Peyer's patch (tissue), 4 donors: ENCODE data around the gene NLRP6. TPM values are rescaled to one million over a fixed set of nuclear protein-coding genes. Genes with fewer than 3 reads are reported as not detected.
"Not testable (repeated sequence)": the region's sequence is repeated elsewhere in the genome, so short reads cannot be mapped to it uniquely, and the experiment has no call there.

Source experiments
- DNase-seq, 3 donors: peaks; one replicate each; pipeline ENCODE4 v3.0.0-alpha.2; 2017 to 2019
- H3K27ac ChIP-seq, 4 donors: fragments of 200-600 bp; sonication (generic); one replicate each; pipeline ENCODE4 v1.5.1; 2016 to 2019
- H3K27me3 ChIP-seq, 2 donors: fragments of 200-600 bp; sonication (generic); one replicate each; pipeline ENCODE4 v1.5.1; 2019
- H3K36me3 ChIP-seq, 3 donors: fragments of 200-600 bp; sonication (generic); one replicate each; pipeline ENCODE4 v1.5.1; 2016 to 2019
- H3K4me1 ChIP-seq, 4 donors: fragments of 200-600 bp; sonication (generic); one replicate each; pipeline ENCODE4 v1.5.1; 2016 to 2019
- H3K4me3 ChIP-seq, 4 donors: fragments of 200-600 bp; sonication (generic); 1 replicate in 3 of 4; 2 replicates in 1 of 4; pipeline ENCODE4 v1.5.1; 2016 to 2019; ENCODE audit warnings: mild to moderate bottlenecking in 1 of 4
- H3K9me3 ChIP-seq, 4 donors: fragments of 200-600 bp; sonication (generic); one replicate each; pipeline ENCODE4 v1.5.1; 2016 to 2019; ENCODE audit warnings: mild to moderate bottlenecking in 1 of 4
- POLR2A ChIP-seq, 2 donors: fragments of 450-650 bp; IDR thresholded peaks; one replicate each; pipeline ENCODE4 v1.5.1; 2017; ENCODE audit warnings: antibody characterized with exemption in 2 of 2, mild to moderate bottlenecking in 2 of 2, moderate library complexity in 2 of 2
- total RNA-seq, 4 donors: library from RNA; depleted of rRNA; stranded (reverse); fragments of >200 nt; gene quantifications; one replicate each; pipeline ENCODE4 v1.1.0, GENCODE V29; 2016
- TF ChIP-seq, protein P1 (sequence below), 6 experiments: fragments of 450-650 bp in 4 of 6; fragments of 200-600 bp in 2 of 6; sonication (generic) in 1 of 6; IDR thresholded peaks; one replicate each; pipeline ENCODE4 v1.5.1; 2017 to 2019; ENCODE audit warnings: antibody characterized with exemption in 6 of 6, mild to moderate bottlenecking in 3 of 6, moderate library complexity in 1 of 6

The NLRP6 gene
- total RNA-seq, 4 donors from 2014 or later, result 109 to 687 (median 492) TPM

DNA sequence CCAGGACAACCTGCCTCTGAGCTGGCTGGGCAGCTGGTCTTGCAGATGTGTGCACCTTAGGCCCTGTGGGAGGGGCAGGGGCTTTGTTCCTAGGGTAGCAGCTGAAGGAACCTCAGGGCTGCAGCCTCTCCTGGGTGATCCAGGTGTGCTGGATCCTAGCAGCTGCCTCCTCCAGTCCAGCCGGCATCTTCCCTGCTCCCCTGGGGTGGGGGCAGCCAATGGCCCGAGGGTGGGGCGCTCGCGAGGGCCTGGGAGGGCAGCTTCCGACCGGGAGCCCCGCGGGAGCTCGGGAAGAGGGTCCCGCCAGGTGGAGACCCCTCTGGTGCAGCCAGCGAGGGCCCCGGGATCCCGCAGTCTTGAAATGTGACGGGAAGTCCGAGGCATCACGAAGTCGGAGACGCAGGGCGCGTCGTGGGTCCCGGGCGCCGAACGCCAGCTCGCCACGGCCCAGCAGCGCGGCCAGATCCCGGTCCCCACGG, 37.3 kb downstream of the NLRP6 start:
- H3K27me3 ChIP-seq, result no peaks in the 10 kb centered on the region
- TF ChIP-seq, protein P1, sequence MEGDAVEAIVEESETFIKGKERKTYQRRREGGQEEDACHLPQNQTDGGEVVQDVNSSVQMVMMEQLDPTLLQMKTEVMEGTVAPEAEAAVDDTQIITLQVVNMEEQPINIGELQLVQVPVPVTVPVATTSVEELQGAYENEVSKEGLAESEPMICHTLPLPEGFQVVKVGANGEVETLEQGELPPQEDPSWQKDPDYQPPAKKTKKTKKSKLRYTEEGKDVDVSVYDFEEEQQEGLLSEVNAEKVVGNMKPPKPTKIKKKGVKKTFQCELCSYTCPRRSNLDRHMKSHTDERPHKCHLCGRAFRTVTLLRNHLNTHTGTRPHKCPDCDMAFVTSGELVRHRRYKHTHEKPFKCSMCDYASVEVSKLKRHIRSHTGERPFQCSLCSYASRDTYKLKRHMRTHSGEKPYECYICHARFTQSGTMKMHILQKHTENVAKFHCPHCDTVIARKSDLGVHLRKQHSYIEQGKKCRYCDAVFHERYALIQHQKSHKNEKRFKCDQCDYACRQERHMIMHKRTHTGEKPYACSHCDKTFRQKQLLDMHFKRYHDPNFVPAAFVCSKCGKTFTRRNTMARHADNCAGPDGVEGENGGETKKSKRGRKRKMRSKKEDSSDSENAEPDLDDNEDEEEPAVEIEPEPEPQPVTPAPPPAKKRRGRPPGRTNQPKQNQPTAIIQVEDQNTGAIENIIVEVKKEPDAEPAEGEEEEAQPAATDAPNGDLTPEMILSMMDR (IDR thresholded peaks at IDR 0.05), result no peak
- no peak for TF ChIP-seq POLR2A (IDR thresholded peaks at IDR 0.05)
- no peaks in the 10 kb centered on the region for H3K36me3 ChIP-seq
- peak in 1 of 3 donors; percentile 48 for DNase-seq
- peak overlapping the region; percentile 43 to 66 (median 54) for H3K4me3 ChIP-seq
- no peaks in the 10 kb centered on the region for H3K9me3 ChIP-seq
- H3K4me1 ChIP-seq, result peaks cover 0 to 49% (median 20%) of the 10 kb centered on the region in 4 donors
- peak overlapping the region; percentile 83 to 94 (median 90) for H3K27ac ChIP-seq

DNA sequence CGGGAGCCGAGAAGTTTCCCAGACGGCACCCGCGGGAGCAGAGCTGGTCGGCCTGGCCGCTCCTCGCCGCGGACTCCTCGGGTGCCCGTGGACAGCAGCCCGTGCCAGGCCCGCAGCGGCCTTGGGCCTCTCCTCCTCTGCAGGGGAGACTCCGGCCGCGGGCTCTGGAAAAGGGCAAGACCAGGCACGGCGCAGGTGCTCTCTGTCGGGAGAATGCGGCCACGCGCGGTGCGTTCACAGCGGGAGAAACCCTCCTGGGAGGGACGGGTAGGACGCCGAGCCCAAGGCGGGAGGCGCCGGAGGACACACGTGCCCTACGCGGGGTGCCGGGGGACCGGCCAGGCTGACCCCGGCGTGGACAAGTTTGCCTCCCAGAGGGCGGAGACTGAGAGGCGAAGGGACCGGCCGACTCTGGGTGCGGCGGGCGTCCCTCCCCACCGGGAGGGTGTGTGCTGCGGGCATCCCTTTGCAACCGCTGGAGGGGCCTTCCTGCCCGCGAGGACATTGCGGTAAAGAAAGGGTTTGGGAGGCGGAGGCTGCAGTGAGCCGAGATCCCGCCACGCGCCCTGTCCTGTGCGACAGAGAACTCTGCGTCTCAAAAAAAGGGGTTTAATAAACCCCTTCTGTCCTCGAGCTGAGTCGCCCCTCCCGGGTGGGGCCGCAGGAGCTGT, 38.0 kb downstream of the NLRP6 start:
- peak in 2 of 3 donors; percentile 68 to 70 for DNase-seq
- H3K4me3 ChIP-seq, result peak overlapping the region; percentile 43 to 66 (median 54)
- no peaks in the 10 kb centered on the region for H3K36me3 ChIP-seq
- H3K4me1 ChIP-seq, result peaks cover 0 to 49% (median 20%) of the 10 kb centered on the region in 4 donors
- no peaks in the 10 kb centered on the region for H3K9me3 ChIP-seq
- no peak for TF ChIP-seq POLR2A (IDR thresholded peaks at IDR 0.05)
- TF ChIP-seq, protein P1 (IDR thresholded peaks at IDR 0.05), result no peak
- no peaks in the 10 kb centered on the region for H3K27me3 ChIP-seq
- H3K27ac ChIP-seq, result peak overlapping the region; percentile 83 to 94 (median 90)

DNA sequence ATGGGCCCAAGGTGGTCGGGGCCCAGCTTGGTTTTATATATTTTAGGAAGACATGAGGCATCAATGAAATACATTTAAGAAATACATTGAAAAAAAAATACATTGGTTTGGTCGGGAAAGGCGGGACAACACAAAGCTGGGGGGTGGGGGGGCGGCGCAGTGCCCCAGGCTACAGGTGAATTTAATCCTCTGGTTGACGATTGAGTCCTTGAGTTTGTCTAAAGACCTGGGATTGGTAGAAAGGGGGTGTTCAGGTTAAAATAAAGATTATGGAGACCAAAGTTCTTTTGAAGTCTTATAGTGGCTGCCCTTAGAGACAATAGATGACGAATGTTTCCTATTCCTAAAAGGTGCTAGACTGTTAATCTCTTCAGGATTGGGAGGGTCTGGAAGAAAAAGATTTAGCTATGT, 38.7 kb downstream of the NLRP6 start:
- Histone ChIP-seq H3K27me3 (no peaks in the 10 kb centered on the region), H3K9me3 (no peaks in the 10 kb centered on the region), H3K4me3 (peak overlapping the region in 3 of 4 donors; percentile 48 to 66 (median 60)), H3K27ac (peak overlapping the region; percentile 83 to 94 (median 90)), H3K4me1 (peaks cover 0 to 46% (median 17%) of the 10 kb centered on the region in 4 donors), H3K36me3 (no peaks in the 10 kb centered on the region)
- TF ChIP-seq POLR2A (IDR thresholded peaks at IDR 0.05), result no peak
- TF ChIP-seq, protein P1 (IDR thresholded peaks at IDR 0.05), result no peak
- no peak for DNase-seq

DNA sequence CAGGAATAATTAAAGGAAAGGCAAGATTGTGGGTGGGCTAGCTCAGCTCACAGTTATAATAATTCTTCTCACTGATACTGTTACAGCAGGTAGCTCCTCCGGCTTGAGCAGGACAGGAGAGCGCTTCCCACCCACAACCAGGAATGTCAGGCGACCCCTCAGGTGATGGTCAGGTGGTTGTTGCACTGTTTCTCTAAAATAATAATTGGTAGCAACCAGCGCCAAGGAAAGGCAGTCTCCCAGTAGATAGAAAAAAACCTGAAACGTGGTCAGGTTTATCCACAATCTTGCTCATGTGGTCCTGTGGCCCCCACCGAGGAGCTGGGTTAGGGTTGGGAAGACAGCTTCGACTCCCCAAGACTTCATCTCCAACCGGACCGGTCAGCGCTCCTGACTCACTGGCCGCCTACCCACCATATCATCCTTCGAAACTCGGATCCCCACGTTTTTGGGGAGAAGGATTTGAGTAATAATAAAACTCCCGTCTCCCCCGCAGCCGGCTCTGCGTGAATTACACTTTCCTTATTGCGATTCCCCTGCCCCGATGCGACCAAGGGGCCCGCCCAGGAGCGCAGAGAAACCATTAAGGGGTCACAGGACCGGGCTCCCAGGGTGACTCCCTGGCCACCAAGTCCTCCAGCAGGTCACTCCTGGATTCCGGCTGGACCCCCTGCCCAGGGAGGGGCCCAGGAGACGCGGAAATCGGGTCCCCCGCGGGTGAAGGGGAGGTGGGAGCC, 39.6 kb downstream of the NLRP6 start:
- not testable (repeated sequence) for H3K27me3 ChIP-seq, H3K9me3 ChIP-seq, H3K36me3 ChIP-seq
- peak in 1 of 3 donors; percentile 45 for DNase-seq
- H3K27ac ChIP-seq, result peak overlapping the region; percentile 83 to 94 (median 90)
- H3K4me3 ChIP-seq, result peak overlapping the region in 3 of 4 donors; percentile 20 to 41 (median 35)
- peaks cover 0 to 36% (median 11%) of the 10 kb centered on the region in 4 donors for H3K4me1 ChIP-seq

DNA sequence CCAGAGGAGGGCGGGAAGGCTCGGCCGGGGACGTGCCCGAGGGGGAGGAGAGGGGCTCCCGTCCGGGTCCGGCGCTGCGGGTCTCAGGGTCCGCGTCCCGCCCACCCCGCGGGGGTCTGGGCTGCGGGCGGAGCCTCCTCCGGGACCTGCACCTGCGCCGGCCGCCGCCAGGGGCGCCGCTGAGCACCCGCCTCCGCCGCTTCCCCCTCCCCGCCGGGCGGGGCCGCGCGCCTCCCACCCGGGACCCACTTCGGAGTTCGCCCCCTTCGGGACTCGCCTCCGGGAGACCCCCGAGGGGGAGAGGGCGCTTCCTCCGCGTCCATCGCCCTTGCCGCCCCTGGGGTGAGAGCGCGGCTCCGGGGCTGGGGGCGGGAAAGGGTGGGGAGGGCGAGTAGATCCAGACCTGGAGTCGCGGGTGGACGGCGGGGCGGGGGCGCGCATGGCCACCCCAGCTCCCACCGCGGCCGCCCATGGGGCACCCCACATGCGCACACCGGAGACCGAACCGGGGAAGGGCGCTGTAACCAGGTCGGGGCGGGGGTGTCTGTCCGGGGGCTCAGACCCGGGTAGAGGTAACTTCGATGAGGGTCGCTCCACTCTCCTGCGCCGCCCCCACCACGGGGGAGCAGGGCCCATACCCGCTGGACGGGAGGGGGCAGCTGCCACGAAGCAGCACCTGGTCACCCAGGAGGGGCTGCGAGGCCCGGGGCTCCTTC, 40.4 kb downstream of the NLRP6 start:
- peak overlapping the region; percentile 46 to 63 (median 54) for H3K4me3 ChIP-seq
- H3K27ac ChIP-seq, result peak overlapping the region; percentile 80 to 96 (median 94)
- H3K4me1 ChIP-seq, result peaks cover 0 to 29% (median 3%) of the 10 kb centered on the region in 4 donors
- not testable (repeated sequence) for H3K36me3 ChIP-seq, H3K27me3 ChIP-seq, H3K9me3 ChIP-seq
- DNase-seq, result peak in 1 of 3 donors; percentile 45

DNA sequence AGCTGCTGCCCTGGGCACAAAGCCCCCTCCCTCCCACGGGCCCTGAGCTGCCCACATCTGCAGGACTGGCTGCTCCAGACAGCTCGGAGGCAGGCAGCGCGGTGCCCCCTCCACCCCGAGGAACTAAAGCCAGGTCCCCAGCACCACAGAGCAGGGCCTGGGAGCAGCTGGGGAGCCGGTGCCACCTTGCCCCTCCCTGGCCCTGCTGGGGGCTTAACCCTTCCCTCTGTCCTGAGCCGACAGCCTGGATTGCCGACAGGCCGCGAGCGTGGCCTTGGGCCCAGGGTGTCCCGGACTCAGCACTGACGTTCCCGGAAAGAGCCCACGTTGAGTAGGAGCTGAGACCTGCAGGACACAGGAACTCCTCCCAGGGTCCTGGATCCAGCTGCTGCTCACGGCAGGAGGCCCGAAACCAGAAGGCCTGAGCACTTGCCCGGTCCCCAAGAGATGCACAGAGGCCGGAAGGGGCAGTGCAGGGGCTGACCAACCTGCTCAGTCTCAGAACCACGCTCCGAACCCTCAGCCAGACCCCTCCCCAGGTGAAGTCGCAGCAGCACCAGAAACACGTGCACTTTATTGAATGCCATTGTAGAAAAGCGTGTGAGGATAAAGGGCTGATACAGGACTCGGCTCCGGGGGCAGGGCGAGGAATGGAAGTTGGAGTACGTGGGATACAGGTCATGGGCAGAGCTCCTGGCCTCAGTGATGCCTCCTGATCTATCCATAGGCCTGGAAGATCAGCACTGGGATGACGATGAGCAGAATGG, 41.1 kb downstream of the NLRP6 start:
- H3K27ac ChIP-seq, result peak overlapping the region; percentile 79 to 96 (median 86)
- not testable (repeated sequence) for H3K9me3 ChIP-seq, H3K36me3 ChIP-seq, H3K27me3 ChIP-seq
- peak overlapping the region; percentile 46 to 63 (median 54) for H3K4me3 ChIP-seq
- peaks cover 0 to 27% (median 2%) of the 10 kb centered on the region in 4 donors for H3K4me1 ChIP-seq
- DNase-seq, result peak in 1 of 3 donors; percentile 52

DNA sequence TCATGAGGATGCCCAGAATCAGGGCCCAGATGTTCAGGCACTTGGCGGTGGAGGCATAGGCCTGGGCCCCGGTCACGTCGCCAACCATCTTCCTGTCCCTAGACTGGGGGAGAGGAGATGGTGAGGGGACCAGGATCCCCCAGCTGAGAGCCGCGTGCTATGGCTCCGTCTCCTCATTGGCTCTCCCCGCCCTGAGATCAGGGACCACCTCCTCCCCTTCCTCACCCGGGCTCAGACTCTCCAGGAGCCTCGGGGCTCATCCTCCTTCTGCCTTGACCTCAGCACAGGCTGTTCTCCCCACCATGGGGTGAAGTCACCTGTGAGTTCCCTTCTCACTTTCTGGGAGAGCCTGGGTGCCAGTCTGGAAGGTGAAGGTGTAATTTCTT, 41.7 kb downstream of the NLRP6 start:
- H3K36me3 ChIP-seq, H3K9me3 ChIP-seq, DNase-seq, H3K27me3 ChIP-seq: not testable (repeated sequence)
- peaks cover 0 to 32% (median 2%) of the 10 kb centered on the region in 4 donors for H3K4me1 ChIP-seq
- H3K27ac ChIP-seq, result peak overlapping the region; percentile 79 to 96 (median 86)
- peak overlapping the region; percentile 48 to 79 (median 56) for H3K4me3 ChIP-seq
